Raji (cell line): ENCODE data around the gene KDM1A.

Source experiments
- POLR2A ChIP-seq: IDR thresholded peaks from 2 replicates; pipeline ENCODE4 v1.6.1; 2011; ENCODE audit warnings: low read depth, low read length, control low read depth; ENCODE audit not compliant: insufficient read depth

Gene KDM1A

DNA sequence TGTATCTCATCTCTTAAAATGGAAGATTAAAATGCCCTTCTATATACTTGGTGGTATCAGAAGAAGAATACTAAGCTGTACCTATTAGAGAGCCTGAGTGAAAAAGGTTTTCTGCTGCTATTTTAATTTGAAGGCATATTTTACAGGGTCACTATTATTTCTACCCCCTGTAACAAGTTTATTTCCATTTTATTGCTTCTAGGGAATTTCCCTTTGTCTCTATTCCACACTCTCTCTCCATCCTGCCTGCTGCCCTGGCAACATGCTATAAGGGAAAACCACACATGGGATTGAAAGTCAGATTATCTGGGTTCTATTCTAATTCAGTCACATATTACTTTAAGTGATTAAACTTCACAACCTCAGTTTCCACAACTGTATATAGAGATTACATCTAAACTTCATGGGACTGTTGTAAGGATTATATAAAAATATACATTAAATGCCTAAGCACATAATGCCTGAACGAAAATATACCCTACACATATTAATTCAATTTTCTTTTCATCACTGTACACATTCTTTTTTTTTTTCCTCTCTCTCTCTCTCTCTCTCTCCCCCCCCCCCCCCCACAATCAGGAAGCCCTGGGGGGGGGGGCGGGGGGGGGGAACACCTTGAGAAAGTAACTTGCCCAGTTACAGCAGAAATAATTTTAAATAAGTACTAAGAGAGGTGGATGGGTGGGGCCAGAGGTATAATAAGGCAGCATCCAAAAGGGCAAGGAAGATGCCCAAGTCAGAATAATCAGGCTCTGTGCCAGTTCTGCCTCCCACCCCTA, 97.8 kb downstream of the KDM1A start:
- TF ChIP-seq POLR2A: no peak

DNA sequence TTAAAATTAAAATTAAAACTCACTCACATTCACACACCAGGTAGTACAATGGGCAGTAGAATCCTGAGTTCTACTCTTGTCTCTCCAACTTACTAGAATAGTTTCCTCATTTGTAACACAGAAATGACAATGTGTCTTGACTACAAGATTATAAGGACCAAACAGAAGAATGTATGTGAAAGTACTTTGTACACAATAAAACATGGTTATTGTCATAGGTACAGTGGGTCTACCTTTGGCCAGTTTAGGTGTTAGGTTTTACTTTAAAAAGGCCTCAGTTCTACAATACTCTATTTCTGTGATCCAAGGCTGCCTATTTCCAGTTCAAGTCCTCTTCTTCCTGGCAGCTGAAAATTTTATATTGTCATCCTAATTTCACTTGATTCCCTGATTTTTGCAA, 99.1 kb downstream of the KDM1A start:
- no peak for TF ChIP-seq POLR2A

DNA sequence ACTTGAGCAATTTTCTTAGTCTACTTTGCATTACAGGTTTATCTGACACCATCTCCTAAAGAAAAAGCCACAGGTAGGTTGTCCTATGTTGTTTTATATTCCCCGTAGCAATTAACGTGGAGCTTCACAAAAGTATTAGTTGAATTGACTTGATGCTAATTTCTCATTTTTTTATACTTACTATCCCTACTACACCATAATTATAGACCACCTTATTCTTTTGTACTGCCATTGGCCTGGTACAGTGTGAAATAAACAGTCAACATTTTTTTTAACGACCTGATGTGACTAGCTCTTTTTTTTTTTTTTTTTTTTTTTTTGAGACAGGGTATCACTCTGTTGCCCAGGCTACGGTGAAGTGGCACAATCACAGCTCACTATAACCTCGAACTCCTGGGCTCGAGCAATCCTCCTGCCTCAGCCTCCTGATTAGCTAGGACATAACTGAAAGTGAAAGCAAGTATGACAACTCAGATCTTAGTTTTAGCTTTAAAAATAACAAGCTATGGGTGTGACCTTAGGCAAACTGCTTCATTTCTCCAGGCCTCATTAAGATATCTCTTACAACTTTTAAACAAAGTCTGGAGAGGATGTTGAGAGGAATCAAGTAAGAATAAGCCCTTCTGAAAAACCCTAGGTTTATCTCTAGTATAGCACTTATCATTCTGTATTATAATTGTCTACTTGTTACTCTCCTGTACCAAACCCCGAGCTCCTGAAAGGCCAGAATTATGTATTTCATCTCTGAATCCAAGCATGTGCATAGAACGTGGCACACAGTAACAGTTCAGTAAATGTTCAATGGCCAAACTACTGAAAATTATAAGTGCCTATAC, 99.9 kb downstream of the KDM1A start:
- TF ChIP-seq POLR2A: no peak

DNA sequence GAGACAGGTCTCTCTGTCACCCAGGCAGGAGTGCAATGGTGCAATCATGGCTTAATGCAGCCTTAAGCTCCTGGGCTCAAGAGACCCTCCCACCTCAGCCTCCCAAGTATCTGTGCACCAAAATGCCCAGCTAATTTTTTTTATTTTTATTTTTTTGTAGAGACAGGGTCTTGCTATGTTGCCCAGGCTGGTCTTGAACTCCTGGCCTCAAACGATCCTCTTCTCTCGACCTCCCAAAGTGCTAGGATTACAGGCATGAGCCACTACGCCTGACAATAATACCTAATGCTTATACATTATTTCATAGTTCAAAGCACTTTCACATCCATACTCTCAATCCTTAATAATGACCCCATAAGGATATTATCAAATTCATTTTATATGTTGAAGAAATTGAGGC, 101.1 kb downstream of the KDM1A start:
- TF ChIP-seq POLR2A: no peak

DNA sequence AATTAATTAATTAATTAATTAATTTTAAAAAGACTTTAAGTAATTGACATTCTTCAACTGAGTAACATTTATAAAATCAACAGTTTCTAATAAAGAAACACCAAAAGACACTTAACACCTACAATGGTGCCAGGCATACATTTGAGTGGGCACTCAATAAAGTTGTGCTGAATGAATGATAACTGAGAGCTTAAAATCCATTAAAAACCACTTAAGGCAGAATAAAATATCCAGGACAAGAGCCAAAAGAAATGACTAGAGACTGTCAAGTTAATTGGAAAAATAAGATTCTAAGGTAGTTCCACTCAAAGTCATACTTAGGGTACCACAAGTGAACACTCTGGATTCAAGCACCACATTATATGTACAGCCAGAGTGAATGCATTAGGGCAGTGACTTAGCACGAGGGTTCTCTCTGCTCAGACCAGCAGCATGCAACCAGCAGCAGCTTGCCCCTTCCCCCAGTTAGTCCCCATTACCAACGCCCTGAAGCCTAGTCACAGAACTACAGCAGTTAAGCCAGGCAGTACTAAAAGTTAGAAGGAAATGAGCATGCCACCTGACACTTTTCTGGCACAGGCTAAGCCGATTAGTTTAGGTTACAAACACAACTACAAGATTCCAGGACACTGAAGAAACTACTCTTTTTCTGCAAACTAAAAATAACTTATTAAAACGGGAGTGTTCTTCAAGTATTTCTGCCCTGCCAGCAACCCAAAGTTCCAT, 102.9 kb downstream of the KDM1A start:
- no peak for TF ChIP-seq POLR2A

DNA sequence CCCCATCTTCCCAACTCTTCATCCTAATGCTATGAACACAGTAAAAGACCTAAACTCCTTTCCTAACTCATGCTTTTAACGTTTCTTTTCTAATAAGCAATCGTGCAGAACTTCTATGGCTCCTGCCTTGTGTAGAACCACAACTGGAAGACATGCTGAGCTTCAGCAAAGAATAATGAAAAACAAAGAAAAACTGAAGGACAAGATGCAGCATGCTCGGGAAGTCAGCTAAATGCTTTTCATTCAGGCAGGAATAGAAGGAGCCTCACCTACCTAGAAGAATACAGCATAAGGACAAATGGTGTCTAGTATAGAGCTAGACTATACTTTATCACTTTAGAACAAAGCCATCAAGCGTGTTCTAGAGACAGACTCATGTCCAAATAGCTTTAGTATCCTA, 103.5 kb downstream of the KDM1A start:
- TF ChIP-seq POLR2A: no peak

DNA sequence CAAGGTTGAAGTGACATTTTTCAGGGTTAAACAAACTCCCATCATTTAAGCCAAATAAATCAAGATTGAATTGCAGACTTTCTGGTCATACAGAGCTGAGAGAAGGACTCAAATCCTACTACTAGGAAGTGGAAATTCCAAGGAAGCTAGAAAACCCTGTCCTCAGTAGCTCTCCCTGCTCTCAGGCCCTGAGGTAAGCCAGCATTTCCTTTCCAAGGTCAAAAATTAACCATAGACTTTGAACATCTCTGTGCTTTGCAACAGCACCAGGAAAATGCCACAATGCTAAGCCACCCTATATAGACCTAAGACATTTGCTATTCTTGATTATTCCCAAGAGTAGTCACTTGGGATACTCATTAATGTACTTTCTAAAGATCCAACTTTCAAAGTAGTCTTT, 104.3 kb downstream of the KDM1A start:
- TF ChIP-seq POLR2A: no peak

DNA sequence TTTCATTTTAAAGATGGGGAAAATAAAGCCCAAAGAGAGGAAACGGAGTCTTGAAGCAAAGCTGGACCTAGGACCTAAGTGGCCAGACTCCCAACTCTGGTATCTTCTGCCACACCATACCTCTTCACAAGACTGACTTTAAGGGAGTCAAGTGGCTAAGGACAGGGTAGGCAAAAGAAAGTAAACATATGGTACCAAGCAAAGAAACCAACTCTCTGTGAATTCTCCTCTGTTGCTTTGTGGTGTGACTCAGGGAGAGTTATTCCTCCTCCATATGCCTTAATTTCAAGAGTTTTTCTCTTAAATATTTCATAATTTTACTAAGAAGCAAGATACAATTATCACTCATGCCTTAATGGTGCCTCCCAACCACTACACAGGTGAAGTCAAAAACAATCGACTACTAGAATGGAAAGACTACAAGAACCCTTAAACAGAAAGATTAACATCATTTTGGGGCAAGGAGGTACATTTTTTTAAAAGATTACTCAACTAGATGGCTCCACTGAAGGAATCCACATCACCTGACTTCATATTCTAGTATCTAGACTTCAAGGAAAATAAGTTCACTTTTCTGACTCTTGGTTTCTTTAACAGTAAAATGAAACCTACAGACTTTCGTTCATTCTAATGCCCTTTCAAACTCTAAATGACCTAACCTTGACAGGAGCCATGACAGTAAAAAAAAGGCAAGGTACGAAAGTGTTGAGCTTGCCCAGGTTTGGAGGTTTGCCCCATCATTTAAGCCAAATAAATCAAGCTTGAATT, 105.2 kb downstream of the KDM1A start:
- TF ChIP-seq POLR2A: no peak

DNA sequence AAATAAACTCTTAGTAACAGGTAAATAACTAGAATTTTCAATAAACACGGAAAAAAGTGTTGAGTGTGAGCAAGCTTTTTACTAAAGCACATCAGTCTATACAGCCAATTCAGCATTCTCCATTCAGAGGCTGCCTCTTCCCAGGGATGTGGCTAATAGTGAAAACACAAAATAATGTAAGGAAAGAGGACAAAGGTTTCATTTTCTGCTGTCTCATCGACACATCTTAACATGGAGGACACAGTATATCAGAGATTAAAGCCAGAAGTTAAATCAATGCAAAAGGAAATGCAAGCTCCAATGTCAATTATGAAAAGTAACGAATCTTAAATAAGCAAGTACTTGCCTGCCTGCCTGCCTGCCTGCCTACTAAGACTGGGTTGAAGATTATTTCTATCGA, 106.2 kb downstream of the KDM1A start:
- TF ChIP-seq POLR2A: no peak

DNA sequence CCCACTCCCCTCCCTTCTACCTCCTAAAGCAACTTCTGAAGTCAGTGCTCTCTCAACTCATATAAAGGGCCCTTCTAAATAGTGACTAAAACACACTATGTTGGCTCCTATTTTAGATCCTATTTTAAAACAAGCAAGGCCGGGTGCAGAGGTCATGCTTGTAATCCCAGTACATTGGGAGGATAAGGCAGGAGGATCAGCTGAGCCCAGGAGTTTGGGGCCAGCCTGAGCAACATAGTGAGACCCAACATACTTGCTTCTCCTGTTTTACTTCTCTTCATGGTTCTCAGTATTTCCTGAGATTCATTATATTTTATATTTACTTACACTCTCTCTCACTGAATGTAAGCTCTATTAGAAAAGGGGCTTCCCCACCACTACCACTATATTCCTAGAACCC, 106.9 kb downstream of the KDM1A start:
- no peak for TF ChIP-seq POLR2A

DNA sequence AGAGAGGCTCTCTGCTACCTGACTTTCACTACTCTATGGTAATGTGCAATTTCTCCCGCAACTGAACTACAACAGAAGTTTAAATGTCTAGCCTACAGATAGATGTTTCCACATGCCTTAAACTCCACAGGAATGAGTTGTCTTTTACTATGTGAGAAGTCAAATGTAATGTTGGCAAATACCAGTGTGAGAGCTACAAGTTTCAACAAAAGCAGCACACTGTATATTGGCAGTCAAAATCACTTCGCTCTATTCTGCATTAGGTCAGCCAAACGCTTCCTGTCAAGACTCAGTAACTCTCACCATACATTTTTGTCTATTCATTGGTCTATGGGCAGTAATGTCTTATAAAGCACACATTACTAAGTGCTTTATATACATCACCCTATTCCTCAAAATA, 107.5 kb downstream of the KDM1A start:
- TF ChIP-seq POLR2A: no peak

DNA sequence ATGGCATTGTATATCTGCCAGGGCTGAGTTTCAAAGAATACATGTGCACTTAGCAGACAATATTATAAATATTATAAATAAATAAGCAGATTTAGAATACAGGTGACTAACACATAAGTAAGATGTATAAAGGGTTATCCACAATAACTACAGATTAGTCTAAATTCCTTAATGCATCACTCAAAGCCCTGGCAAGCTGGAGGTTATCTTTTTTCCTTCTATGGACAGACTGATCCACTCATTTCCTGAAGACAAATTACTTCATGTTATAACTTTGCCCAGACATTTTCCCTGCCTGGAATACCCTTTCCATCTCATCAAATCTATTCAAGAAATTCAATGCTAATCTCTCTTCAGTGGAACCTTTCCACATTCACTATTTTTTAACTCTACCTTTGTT, 110.6 kb downstream of the KDM1A start:
- TF ChIP-seq POLR2A: no peak

DNA sequence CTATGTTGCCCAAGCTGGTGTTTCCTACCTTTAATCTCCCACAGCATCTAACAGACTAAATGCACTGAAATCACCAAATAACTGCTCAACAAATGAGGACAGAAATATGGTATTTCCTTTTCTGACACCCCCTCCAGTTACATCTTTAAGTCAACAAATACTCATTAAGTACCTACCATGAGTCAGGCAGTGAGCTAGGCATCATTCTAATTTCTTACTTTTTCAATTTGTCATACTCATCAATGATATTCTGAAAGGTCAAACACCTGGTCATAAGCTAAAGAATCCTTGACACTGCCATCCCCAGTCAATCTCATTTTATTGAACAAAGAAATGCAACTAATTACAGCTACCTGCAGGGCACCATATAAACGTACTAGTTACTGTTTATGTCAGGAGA, 112.8 kb downstream of the KDM1A start:
- TF ChIP-seq POLR2A: no peak
